Measurements from ENCODE around the gene CHCHD1. TPM values are rescaled to one million over a fixed set of nuclear protein-coding genes. Genes with fewer than 3 reads are reported as not detected.

The CHCHD1 gene
- total RNA-seq, 2 experiments from 2014 or later: 28.9 to 33.0 TPM

GRCh38 chr10:73812657-73813056 lies 30.8 kb downstream of the CHCHD1 start:
- TF ChIP-seq CTCF (IDR thresholded peaks at IDR 0.05): no peak
- H3K27me3 Mint-ChIP-seq: no peaks in the 10 kb centered on the region
- POLR2A ChIA-PET: interaction anchor here (0.6 to 1.3 kb wide), 5 partner anchors 9 to 44 kb away, joined by 3 read pairs; partner anchors contain the start of gene ZSWIM8
- H3K4me1 Mint-ChIP-seq (ENCODE audit: low read depth): peaks cover 28% of the 10 kb centered on the region
- intact Hi-C loops (cut with micrococcal nuclease): no loop called here
- H3K4me3 Mint-ChIP-seq: peak overlapping the region; percentile 26
- H3K36me3 Mint-ChIP-seq (ENCODE audit: low read depth): peaks cover 35% of the 10 kb centered on the region
- DNase-seq (no peak), ATAC-seq (no peak)
- CTCF ChIA-PET: interaction anchor here (1.8 kb wide), 1 partner anchor 128 kb away, joined by 6 read pairs; no protein-coding TSS in a partner anchor
- peak overlapping the region; percentile 69 for H3K27ac Mint-ChIP-seq
- H3K9me3 Mint-ChIP-seq: no peaks in the 10 kb centered on the region

- Mint-ChIP-seq H3K9me3 (no peaks in the 10 kb centered on the region), H3K27me3 (no peaks in the 10 kb centered on the region), H3K4me1 (ENCODE audit: low read depth) (peaks cover 22% of the 10 kb centered on the region), H3K4me3 (no peak overlapping the region), H3K36me3 (ENCODE audit: low read depth) (peaks cover 30% of the 10 kb centered on the region), H3K27ac (no peak overlapping the region)
- intact Hi-C loops (cut with micrococcal nuclease): no loop called here
- ATAC-seq: no peak
- no peak for DNase-seq
- TF ChIP-seq CTCF (IDR thresholded peaks at IDR 0.05): no peak
- ChIA-PET CTCF (interaction anchor here (1.8 to 2.8 kb wide), 2 partner anchors 36 to 127 kb away, joined by 6 to 10 read pairs; no protein-coding TSS in a partner anchor), POLR2A (interaction anchor here (1.0 kb wide), 1 partner anchor 44 kb away, joined by 3 read pairs; no protein-coding TSS in a partner anchor)
Measured at GRCh38 chr10:73813333-73813732, 31.5 kb downstream of the CHCHD1 start.

DNA sequence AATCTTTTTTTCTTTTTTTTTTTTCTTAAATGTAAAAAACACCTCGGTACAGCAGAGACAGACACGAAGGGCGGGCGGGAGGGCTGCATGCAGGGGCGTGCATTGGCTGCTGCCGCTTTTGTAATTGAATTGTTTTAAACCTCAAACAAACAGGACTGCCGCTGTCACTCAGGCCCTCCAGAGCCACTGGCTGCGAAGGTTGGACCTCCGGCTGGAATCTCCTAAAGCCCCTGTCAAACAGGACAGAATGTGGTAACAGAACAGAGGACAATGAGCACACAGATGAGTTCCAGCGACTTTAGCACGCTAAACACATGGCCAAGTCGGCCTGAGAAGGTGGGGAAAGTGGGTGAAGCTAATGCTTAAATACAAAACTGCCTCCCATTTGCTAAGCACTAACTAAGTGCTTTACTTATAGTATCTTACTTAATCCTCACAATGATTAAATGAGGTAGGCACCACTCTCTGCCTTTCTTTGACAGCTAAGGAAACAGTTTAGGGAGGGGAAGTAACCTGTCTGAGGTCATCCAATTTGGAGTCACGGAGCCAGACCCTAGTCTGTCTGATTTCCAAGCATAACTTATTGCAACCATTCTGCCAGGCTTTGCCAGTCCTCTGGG lies 32.5 kb downstream of the CHCHD1 start:
- intact Hi-C loops (cut with micrococcal nuclease): no loop called here

GRCh38 chr10:73814896-73815718 lies 33.3 kb downstream of the CHCHD1 start:
- ChIA-PET CTCF (interaction anchor here (1.0 to 3.1 kb wide), 6 partner anchors 34 to 180 kb away, joined by 3 to 15 read pairs (median 4); no protein-coding TSS in a partner anchor), POLR2A (no interaction called here)
- Mint-ChIP-seq H3K36me3 (ENCODE audit: low read depth) (peaks cover 15% of the 10 kb centered on the region), H3K9me3 (no peaks in the 10 kb centered on the region), H3K27me3 (no peaks in the 10 kb centered on the region), H3K4me3 (no peak overlapping the region), H3K27ac (no peak overlapping the region), H3K4me1 (ENCODE audit: low read depth) (peaks cover 6% of the 10 kb centered on the region)
- ATAC-seq (no peak), DNase-seq (no peak)
- intact Hi-C loops (cut with micrococcal nuclease): no loop called here
- TF ChIP-seq CTCF (IDR thresholded peaks at IDR 0.05): no peak

More for the DNA sequence above, 32.5 kb downstream of the CHCHD1 start:
- no peak for ATAC-seq
- TF ChIP-seq CTCF (IDR thresholded peaks at IDR 0.05): no peak
- ChIA-PET CTCF (interaction anchor here (1.0 to 3.1 kb wide), 3 partner anchors 35 to 65 kb away, joined by 3 to 15 read pairs (median 10); no protein-coding TSS in a partner anchor), POLR2A (no interaction called here)
- Mint-ChIP-seq H3K9me3 (no peaks in the 10 kb centered on the region), H3K4me1 (ENCODE audit: low read depth) (peaks cover 12% of the 10 kb centered on the region), H3K27ac (no peak overlapping the region), H3K36me3 (ENCODE audit: low read depth) (peaks cover 21% of the 10 kb centered on the region), H3K27me3 (no peaks in the 10 kb centered on the region), H3K4me3 (no peak overlapping the region)
- DNase-seq: no peak

GRCh38 chr10:73815719-73816030 lies 33.8 kb downstream of the CHCHD1 start:
- Mint-ChIP-seq H3K27ac (no peak overlapping the region), H3K9me3 (no peaks in the 10 kb centered on the region), H3K4me3 (no peak overlapping the region), H3K27me3 (no peaks in the 10 kb centered on the region), H3K4me1 (ENCODE audit: low read depth) (peaks cover 2% of the 10 kb centered on the region), H3K36me3 (ENCODE audit: low read depth) (peaks cover 10% of the 10 kb centered on the region)
- ChIA-PET CTCF (interaction anchor here (0.6 to 3.1 kb wide), 6 partner anchors 34 to 179 kb away, joined by 3 to 15 read pairs (median 4); no protein-coding TSS in a partner anchor), POLR2A (no interaction called here)
- DNase-seq: no peak
- ATAC-seq: no peak
- no peak for TF ChIP-seq CTCF (IDR thresholded peaks at IDR 0.05)
- intact Hi-C loops (cut with micrococcal nuclease): no loop called here
